ENCODE measurements around the gene HNF4A.
"Not testable (repeated sequence)": the region's sequence is repeated elsewhere in the genome, so short reads cannot be mapped to it uniquely, and the experiment has no call there.

HNF4A gene

DNA sequence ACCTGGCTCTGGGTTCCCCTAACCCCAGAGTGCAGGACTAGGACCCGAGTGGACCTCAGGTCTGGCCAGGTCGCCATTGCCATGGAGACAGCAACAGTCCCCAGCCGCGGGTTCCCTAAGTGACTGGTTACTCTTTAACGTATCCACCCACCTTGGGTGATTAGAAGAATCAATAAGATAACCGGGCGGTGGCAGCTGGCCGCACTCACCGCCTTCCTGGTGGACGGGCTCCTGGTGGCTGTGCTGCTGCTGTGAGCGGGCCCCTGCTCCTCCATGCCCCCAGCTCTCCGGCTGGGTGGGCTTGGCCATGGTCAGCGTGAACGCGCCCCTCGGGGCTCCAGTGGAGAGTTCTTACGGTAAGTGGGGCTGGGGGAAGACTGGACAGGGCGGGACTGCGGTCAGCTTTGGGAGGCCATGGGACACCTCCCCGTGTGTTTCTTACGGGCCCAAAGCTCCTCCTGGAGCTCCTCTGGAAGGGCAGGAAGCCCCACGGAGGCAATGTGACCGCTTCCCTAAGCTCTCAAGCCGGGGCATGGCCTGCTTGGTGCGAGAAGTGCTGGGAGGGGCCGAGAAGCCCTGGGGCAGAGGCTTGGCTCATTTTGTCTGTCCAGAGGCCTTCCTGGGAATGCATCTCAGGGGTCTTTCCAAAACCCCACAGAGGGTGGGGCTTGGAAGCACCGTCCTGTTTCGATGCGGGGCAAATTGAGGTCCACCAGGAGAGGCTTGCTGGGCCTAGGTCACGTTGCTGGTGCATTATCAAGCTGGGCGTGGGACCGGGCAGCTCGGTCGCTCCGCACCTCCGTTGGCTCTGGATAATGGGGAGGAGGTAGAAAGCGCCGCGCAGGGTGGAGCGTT is at the start of gene HNF4A:
Gene HNF4A, plus strand, starts transcription at position 202 of the 855 bp plus-strand sequence. Its CDS starts 106 bp downstream, at position 308.
- DNase-seq (ENCODE audit: low spot score) = no peak

DNA sequence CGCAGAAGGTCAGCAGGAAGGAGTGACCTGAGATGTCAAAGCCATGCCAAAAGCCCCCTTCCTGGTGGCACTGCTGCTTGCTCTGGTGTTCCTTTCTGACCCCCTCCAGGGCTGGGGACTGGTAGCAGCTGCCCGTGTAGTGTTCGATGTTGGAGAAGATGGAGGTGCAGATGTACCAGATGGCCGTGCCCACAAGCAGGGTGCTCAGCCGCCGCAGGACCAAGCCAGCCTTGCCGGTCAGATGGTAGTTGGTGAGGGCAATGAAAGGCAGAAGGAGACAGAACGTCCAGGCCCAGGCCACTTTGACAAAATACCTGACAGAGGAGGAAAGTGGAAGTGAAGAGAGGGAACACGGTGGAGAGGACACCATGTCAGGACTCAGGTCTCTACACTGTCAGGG is 48.6 kb upstream of the HNF4A start:
- DNase-seq (ENCODE audit: low spot score) = no peak

- DNase-seq (ENCODE audit: low spot score) = peak; percentile 42
These were observed 45.5 kb upstream of the HNF4A start for GRCh38 chr20:44309763-44310663.

DNA sequence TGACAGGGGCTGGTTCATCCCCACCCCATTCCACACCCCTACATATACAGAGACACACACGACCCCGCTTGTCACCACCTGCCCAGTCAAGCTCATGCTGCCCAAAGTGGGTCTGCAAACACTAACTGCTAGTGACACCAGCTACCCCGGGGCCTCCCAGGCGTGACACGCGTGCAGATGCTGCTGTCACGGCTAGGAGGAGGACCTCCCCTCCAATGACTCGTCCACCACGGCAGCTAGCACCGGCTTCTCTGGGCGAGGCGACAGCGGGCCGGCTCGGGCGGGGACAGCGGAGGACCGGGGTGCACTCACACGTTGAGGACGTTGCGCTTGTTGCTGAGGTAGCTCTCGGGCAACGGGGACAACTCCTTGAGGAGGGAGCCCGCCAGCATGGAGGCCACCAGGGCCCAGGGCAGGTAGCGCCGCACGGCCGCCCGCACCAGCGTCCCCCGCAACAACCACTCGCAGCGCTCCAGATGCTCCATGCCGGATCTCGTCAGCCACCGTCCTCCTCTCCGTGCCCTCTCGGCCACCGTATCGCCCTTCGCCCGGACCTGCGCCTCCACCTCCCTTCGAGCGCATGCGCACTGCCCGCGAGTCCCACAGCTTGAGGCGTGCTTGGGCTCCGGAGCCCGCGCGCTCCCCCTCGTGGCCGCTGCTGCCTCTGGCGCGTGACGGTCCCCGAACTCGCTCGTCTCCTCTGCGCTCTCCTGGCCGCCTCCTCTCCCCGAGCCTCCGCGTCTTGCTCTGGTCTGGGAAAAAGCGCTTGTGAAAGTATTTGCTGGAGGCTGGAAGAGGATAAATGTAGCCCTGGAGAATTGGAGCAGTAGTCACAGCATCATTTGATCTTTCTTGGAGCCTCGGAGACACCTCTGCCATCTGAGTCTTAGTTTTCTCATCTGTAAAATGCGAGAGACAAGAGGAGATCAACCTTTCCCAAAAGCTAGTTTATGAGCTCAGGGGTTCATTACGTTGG is 44.5 kb upstream of the HNF4A start, which contains the start of gene FITM2:
Gene FITM2, minus strand, starts transcription at position 539 of the 976 bp plus-strand sequence. Its CDS starts 54 bp downstream, at position 485.
- DNase-seq (ENCODE audit: low spot score) = peak; percentile 99

- DNase-seq (ENCODE audit: low spot score) = no peak
These were observed 40.6 kb upstream of the HNF4A start for GRCh38 chr20:44314870-44315269.

- no peak for DNase-seq (ENCODE audit: low spot score)
These were observed 35.6 kb upstream of the HNF4A start for GRCh38 chr20:44319839-44320422.

DNA sequence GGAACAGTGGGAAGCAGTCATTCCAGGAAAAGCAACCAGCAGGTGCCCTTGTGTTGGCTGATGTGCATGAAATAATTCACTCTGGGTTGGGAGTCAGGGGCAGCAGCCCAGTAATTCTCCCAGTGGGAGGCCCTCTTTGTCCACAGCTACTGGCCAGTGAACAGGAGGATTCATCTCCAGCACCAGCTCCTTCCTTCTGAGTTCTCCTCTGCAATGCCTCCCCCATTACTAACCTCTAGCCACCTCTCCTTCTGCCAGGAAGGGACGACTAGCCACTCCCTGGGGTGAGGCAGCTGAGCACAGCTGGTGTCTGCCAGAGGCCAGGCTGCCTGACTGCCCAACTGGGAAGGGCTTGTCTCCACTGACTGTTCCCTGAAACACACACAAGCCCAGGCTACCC is 31.2 kb upstream of the HNF4A start:
- no peak for DNase-seq (ENCODE audit: low spot score)

- DNase-seq (ENCODE audit: low spot score) = no peak
These were observed 28.9 kb upstream of the HNF4A start for GRCh38 chr20:44326391-44327159.

- not testable (repeated sequence) for DNase-seq (ENCODE audit: low spot score)
These were observed 27.8 kb upstream of the HNF4A start for GRCh38 chr20:44327748-44328147.

- no peak for DNase-seq (ENCODE audit: low spot score)
These were observed 27.1 kb upstream of the HNF4A start for GRCh38 chr20:44328428-44328827.

DNA sequence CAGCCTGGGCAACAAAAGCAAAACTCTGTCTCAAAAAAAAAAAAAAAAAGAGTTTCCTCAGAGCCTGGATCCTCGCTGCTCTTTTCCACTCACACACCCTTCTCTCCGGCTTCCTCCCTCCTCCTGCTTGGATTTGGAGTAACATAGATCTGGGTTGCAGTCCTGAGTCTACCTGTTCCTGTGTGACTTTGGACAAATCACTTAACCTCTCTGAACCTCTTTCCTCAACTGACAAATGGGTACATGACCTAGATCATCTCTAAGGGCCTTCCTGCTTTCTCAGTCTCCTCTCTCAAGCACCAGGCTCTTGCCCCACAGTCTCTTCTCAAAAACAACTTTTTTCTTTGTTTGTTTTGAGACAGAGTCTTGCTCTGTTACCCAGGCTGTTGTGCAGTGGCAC is 24.3 kb upstream of the HNF4A start:
- DNase-seq (ENCODE audit: low spot score) = no peak

DNA sequence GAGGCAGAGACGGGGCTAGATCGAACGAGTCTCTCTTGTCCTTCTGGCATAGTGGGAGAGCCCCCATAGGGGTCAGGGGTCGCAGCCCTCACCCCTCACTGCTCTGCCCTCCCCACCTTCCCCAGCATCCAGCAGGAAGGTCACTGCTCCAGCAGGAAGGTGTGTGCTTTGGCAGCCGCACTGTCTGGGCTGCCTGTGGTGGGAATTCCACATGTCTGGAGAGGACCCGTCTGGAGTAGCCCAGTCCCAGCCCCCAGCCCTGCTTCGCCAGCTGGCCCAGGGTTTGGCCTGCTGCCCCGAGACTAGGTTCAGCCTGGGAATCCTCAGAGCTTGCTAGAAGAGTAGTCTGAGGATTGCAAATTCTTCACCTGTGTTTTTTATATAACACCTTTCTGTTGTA is 21.2 kb upstream of the HNF4A start:
- no peak for DNase-seq (ENCODE audit: low spot score)

GRCh38 chr20:44334709-44335108 is 20.8 kb upstream of the HNF4A start:
- no peak for DNase-seq (ENCODE audit: low spot score)

DNA sequence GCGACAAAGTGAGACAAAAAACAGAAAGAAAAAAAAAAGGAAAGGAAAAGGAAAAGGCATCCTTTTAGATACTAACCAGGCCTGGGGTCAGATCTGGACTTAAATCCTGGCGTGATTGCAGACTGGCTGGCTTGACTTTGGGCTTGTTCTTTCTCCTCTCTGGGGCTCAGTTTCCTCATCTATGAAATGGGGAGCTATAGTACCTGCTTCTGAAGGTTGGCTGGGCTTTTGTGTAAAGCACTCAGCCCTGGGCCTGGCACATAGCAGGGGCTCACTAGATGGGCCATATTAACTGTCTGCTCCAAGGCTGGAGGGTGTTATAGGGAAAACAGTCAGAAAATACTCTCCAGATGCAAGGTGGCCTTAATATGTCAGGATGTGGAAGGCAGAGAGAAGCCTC is 19.8 kb upstream of the HNF4A start:
- no peak for DNase-seq (ENCODE audit: low spot score)

GRCh38 chr20:44336086-44336485 is 19.4 kb upstream of the HNF4A start:
- DNase-seq (ENCODE audit: low spot score) = no peak

DNA sequence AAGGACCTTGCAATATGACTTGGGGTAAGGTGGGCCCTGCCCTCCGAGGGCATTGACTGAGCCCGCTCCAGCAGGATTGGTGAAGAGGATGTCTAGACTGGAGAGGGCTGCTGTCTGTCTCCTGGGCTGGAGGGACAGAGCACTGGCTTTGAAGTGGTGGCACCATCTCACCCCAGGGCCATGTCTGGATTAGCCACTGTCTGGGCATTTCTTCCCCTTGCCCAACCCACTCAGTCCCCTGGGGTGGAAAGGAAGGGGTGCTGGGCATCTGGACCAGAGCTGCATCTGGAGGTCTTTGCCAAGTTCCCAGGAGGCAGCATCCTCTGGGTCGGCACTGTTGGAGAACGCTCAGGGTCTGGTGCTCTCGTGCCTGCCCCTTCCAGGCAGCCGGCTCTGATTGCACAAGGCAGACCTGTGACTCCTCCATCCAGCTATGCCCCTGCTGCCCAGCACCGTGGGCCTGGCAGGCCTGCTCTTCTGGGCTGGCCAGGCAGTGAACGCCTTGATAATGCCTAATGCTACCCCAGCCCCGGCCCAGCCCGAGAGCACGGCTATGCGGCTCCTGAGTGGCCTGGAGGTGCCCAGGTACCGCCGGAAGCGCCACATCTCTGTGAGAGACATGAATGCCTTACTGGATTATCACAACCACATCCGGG is 18.6 kb upstream of the HNF4A start, which contains the start of gene R3HDML:
Gene R3HDML, plus strand, starts transcription at position 319 of the 656 bp plus-strand sequence. Its CDS starts 115 bp downstream, at position 434.
- DNase-seq (ENCODE audit: low spot score) = no peak

- DNase-seq (ENCODE audit: low spot score) = no peak
These were observed 13.3 kb upstream of the HNF4A start for GRCh38 chr20:44342248-44342647.

- DNase-seq (ENCODE audit: low spot score) = no peak
These were observed 12.3 kb upstream of the HNF4A start for GRCh38 chr20:44343162-44343675.

DNA sequence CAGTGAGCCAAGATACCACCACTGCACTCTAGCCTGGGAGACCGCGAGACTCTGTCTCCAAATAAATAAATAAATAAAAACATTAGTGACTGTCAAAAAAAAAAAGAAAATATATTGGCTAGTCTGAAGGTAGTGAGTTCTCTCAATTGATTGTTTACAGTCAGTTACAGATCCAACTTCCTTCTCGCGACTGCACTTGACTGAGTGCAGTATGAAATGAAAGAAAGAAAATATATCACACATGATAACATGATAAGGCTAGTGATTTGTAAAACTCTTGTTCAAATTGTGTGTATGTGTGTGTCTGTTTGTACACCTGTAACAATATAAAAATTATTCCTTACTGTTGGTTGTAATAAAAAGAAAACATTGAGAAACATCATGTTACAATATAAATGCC is 10.8 kb upstream of the HNF4A start:
- DNase-seq (ENCODE audit: low spot score) = no peak

- no peak for DNase-seq (ENCODE audit: low spot score)
These were observed 10.4 kb upstream of the HNF4A start for GRCh38 chr20:44345147-44345546.
